K562 (cell line): ENCODE data around the gene TMEM167B. TPM values are rescaled to one million over a fixed set of nuclear protein-coding genes. Genes with fewer than 3 reads are reported as not detected.

ENCODE experiments used
- ARID3B ChIP-seq: fragments of 250-450 bp; sonication (Bioruptor Pico); IDR thresholded peaks from 2 replicates; pipeline ENCODE4 v1.4.0; 2020; ENCODE audit warnings: borderline replicate concordance
- CCNT2 ChIP-seq: IDR thresholded peaks from 2 replicates; pipeline ENCODE4 v1.6.1; 2011; ENCODE audit warnings: borderline replicate concordance, low read depth, mild to moderate bottlenecking, moderate library complexity, mixed read lengths, low read length; ENCODE audit not compliant: insufficient read length; ENCODE audit errors: extremely low read depth
- MBD2 ChIP-seq: sonication (generic); IDR thresholded peaks from 2 replicates; pipeline ENCODE4 v1.6.1; 2016; ENCODE audit warnings: low read depth, borderline replicate concordance
- RCOR1 ChIP-seq, 2 experiments: IDR thresholded peaks; 2 replicates each; pipeline ENCODE4 v1.6.1; 2012; ENCODE audit warnings: low read depth in 2 of 2, low read length in 2 of 2, borderline replicate concordance in 1 of 2, improper control_type of control experiment in 1 of 2
- ZNF217 ChIP-seq: sonication (generic); formaldehyde crosslinking; IDR thresholded peaks from 2 replicates; pipeline ENCODE4 v1.8.0; 2022; ENCODE audit warnings: mild to moderate bottlenecking, missing genetic modification reagents
- ZNF551 ChIP-seq: fragments of 250-450 bp; sonication (Bioruptor Pico); IDR thresholded peaks from 2 replicates; pipeline ENCODE4 v1.5.0; 2021; ENCODE audit warnings: mild to moderate bottlenecking, moderate library complexity
- polyA plus RNA-seq, 8 experiments: library from polyadenylated mRNA; depleted of rRNA in 4 of 8; stranded (reverse) in 5 of 8; unstranded in 3 of 8; fragments of >200 nt; fragmentation: Nextera tagmentation in 2 of 8; fragmentation: Illumina TruSeq in 1 of 8; extraction: Ambion mirVana in 2 of 8; extraction: Trizol in 1 of 8; gene quantifications; 2 replicates each; pipeline versions ENCODE4 v1.2.1 to v1.2.3, GENCODE V29; 2011 to 2014; ENCODE audit warnings: inconsistent platforms in 1 of 8, missing spikeins in 1 of 8
- total RNA-seq, 7 experiments: library from RNA; depleted of rRNA in 6 of 7; stranded (reverse); fragments of >200 nt in 6 of 7; fragmentation: Illumina TruSeq in 2 of 7; extraction: Trizol in 2 of 7; gene quantifications; 2 replicates each; pipeline versions ENCODE4 v1.2.1 to v1.2.3, GENCODE V29; 2011 to 2021; ENCODE audit warnings: low replicate concordance in 1 of 7
- TF ChIP-seq, protein P1 (sequence below), 2 experiments: fragments of 450-650 bp; IDR thresholded peaks; 2 replicates each; pipeline ENCODE4 v1.6.1; 2016
- TF ChIP-seq, protein P2 (sequence below), 3 experiments: fragments of 200-800 bp in 1 of 3; fragments of 250-450 bp in 1 of 3; fragments of 450-650 bp in 1 of 3; sonication (Bioruptor Pico) in 1 of 3; sonication (Bioruptor generic) in 1 of 3; formaldehyde crosslinking in 1 of 3; IDR thresholded peaks; 2 replicates each; pipeline versions ENCODE4 v1.6.1 to v1.8.0; 2016 to 2022; ENCODE audit warnings: mild to moderate bottlenecking in 2 of 3, missing genetic modification characterization in 2 of 3, missing compliant biosample characterization in 1 of 3, moderate library complexity in 1 of 3
- TF ChIP-seq, protein P3 (sequence below): fragments of 450-650 bp; formaldehyde crosslinking; IDR thresholded peaks from 2 replicates; pipeline ENCODE4 v1.4.0; 2022; ENCODE audit warnings: missing genetic modification characterization
- TF ChIP-seq, protein P4 (sequence below), 2 experiments: IDR thresholded peaks in 1 of 2; conservative IDR thresholded peaks in 1 of 2; 2 replicates each; pipeline ENCODE4 v1.6.1; 2016; ENCODE audit warnings: low read depth in 2 of 2, mild to moderate bottlenecking in 1 of 2, missing compliant biosample characterization in 1 of 2, missing genetic modification characterization in 1 of 2, moderate library complexity in 1 of 2

TMEM167B gene
- total and polyA plus RNA-seq, 9 of the 15 experiments (the other 6 are each of a cell fraction or from before 2014, with no cell fraction given), result 17.2 to 36.4 (median 32.2) TPM

DNA sequence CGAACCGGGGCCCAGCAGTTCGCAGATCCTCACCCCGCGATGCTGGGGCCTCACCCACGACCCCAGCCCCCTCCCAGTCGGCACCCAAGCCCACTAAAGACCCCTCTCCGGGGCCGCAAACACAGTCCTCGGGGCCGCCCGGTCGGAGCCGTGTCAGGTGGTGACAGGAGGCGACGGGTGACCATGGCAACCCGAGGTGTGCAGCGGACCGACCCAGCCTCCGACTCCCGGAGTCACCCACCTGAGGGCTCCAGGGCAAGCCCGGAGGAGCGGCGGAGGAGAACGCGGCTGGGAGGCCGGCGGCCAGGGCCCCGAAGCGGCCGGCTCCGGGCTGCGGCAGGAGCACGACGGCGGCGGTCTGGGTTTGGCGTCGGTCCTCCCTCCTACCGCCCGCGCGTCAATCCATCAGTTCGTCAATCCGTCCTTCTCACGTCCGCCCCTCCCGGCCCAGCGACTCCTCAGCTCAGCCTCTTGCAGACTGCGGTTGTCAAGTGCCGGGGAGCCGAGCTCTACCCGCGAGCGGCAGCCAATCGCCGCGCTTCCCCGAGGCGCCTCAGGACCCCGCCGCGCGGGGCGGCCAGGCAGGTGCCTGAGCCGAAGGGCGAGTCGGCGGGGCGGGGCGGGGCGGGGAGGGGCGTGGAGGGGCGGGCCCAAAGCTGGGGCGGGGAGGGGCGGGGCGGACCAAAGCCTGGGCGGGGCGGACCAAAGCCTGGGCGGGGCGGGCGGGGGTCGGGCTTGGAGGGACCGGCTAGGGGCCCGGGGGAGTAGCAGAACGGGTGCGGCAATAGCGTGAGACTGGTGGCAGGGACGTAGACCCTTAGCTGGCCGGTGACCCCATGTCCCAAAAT lies 48.7 kb upstream of the TMEM167B start, which contains the start of gene WDR47 (continued):
- TF ChIP-seq ZNF551 (CRISPR knock-in tag), result no peak
- TF ChIP-seq, protein P1, sequence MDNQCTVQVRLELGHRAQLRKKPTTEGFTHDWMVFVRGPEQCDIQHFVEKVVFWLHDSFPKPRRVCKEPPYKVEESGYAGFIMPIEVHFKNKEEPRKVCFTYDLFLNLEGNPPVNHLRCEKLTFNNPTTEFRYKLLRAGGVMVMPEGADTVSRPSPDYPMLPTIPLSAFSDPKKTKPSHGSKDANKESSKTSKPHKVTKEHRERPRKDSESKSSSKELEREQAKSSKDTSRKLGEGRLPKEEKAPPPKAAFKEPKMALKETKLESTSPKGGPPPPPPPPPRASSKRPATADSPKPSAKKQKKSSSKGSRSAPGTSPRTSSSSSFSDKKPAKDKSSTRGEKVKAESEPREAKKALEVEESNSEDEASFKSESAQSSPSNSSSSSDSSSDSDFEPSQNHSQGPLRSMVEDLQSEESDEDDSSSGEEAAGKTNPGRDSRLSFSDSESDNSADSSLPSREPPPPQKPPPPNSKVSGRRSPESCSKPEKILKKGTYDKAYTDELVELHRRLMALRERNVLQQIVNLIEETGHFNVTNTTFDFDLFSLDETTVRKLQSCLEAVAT (IDR thresholded peaks at IDR 0.05), result peak in 1 of 2 experiments; percentile 99; a peak in 2 of 4 replicates
- TF ChIP-seq CCNT2, result peak; percentile 79
- no peak for TF ChIP-seq ZNF217 (CRISPR knock-in tag)
- TF ChIP-seq, protein P2, sequence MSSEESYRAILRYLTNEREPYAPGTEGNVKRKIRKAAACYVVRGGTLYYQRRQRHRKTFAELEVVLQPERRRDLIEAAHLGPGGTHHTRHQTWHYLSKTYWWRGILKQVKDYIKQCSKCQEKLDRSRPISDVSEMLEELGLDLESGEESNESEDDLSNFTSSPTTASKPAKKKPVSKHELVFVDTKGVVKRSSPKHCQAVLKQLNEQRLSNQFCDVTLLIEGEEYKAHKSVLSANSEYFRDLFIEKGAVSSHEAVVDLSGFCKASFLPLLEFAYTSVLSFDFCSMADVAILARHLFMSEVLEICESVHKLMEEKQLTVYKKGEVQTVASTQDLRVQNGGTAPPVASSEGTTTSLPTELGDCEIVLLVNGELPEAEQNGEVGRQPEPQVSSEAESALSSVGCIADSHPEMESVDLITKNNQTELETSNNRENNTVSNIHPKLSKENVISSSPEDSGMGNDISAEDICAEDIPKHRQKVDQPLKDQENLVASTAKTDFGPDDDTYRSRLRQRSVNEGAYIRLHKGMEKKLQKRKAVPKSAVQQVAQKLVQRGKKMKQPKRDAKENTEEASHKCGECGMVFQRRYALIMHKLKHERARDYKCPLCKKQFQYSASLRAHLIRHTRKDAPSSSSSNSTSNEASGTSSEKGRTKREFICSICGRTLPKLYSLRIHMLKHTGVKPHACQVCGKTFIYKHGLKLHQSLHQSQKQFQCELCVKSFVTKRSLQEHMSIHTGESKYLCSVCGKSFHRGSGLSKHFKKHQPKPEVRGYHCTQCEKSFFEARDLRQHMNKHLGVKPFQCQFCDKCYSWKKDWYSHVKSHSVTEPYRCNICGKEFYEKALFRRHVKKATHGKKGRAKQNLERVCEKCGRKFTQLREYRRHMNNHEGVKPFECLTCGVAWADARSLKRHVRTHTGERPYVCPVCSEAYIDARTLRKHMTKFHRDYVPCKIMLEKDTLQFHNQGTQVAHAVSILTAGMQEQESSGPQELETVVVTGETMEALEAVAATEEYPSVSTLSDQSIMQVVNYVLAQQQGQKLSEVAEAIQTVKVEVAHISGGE (CRISPR knock-in tag; IDR thresholded peaks at IDR 0.05), result peak in 1 of 3 experiments; percentile 9; a peak in 1 of 6 replicates
- TF ChIP-seq, protein P3, sequence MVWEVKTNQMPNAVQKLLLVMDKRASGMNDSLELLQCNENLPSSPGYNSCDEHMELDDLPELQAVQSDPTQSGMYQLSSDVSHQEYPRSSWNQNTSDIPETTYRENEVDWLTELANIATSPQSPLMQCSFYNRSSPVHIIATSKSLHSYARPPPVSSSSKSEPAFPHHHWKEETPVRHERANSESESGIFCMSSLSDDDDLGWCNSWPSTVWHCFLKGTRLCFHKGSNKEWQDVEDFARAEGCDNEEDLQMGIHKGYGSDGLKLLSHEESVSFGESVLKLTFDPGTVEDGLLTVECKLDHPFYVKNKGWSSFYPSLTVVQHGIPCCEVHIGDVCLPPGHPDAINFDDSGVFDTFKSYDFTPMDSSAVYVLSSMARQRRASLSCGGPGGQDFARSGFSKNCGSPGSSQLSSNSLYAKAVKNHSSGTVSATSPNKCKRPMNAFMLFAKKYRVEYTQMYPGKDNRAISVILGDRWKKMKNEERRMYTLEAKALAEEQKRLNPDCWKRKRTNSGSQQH, result no peak
- peak; percentile 52 to 81; a peak in 3 of 4 replicates for TF ChIP-seq RCOR1 (IDR thresholded peaks at IDR 0.05; ENCODE audit: borderline replicate concordance in 1 of 2, low read depth in 2 of 2, low read length in 2 of 2)
- TF ChIP-seq, protein P4, sequence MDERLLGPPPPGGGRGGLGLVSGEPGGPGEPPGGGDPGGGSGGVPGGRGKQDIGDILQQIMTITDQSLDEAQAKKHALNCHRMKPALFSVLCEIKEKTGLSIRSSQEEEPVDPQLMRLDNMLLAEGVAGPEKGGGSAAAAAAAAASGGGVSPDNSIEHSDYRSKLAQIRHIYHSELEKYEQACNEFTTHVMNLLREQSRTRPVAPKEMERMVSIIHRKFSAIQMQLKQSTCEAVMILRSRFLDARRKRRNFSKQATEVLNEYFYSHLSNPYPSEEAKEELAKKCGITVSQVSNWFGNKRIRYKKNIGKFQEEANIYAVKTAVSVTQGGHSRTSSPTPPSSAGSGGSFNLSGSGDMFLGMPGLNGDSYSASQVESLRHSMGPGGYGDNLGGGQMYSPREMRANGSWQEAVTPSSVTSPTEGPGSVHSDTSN (CRISPR knock-in tag; IDR thresholded peaks at IDR 0.05; ENCODE audit: low read depth), result peak; percentile 12; the same call in 1 of the 2 replicates
- TF ChIP-seq, protein P4 (tag; conservative IDR thresholded peaks at IDR 0.05; ENCODE audit: low read depth), result no peak; the same call in 1 of the 2 replicates
- 0 out of 2 replicates have a peak, but pooled peaks have one; percentile 71 for TF ChIP-seq ARID3B (CRISPR knock-in tag)
- TF ChIP-seq MBD2, result peak; percentile 54; the same call in 1 of the 2 replicates
